HG03520 (cell line): ENCODE data around the gene RS1.

Source experiments
- ATAC-seq: cut with Tn5 transposase; IDR thresholded peaks from one replicate; pipeline ENCODE4 v1.9.1; 2021; ENCODE audit warnings: mild to moderate bottlenecking, moderate library complexity; ENCODE audit not compliant: unreplicated experiment

The RS1 gene

GRCh38 chrX:18674417-18674787 is 2.5 kb upstream of the RS1 start:
- peak; percentile 32 for ATAC-seq

- no peak for ATAC-seq
Observed at GRCh38 chrX:18668071-18668835, 3.7 kb downstream of the RS1 start.

GRCh38 chrX:18666614-18667013 is 5.3 kb downstream of the RS1 start:
- no peak for ATAC-seq

- ATAC-seq = no peak
Observed at GRCh38 chrX:18664947-18665346, 7.0 kb downstream of the RS1 start.

- no peak for ATAC-seq
Observed at GRCh38 chrX:18661273-18661672, 10.6 kb downstream of the RS1 start.

- no peak for ATAC-seq
Observed at GRCh38 chrX:18654875-18655836, 16.8 kb downstream of the RS1 start.

- no peak for ATAC-seq
Observed at GRCh38 chrX:18652636-18653035, 19.3 kb downstream of the RS1 start.

- ATAC-seq = no peak
Observed at GRCh38 chrX:18650662-18651061, 21.2 kb downstream of the RS1 start.

- no peak for ATAC-seq
Observed at GRCh38 chrX:18649498-18649951, 22.4 kb downstream of the RS1 start.

GRCh38 chrX:18647621-18648020 is 24.3 kb downstream of the RS1 start:
- ATAC-seq = no peak

- ATAC-seq = no peak
Observed at GRCh38 chrX:18643853-18644252, 28.1 kb downstream of the RS1 start.

- ATAC-seq = no peak
Observed at GRCh38 chrX:18643243-18643642, 28.7 kb downstream of the RS1 start.

- ATAC-seq = no peak
Observed at GRCh38 chrX:18640686-18641085, 31.2 kb downstream of the RS1 start.

- ATAC-seq = no peak
Observed at GRCh38 chrX:18639280-18639679, 32.6 kb downstream of the RS1 start.

- ATAC-seq = no peak
Observed at GRCh38 chrX:18638398-18638797, 33.5 kb downstream of the RS1 start.

- no peak for ATAC-seq
Observed at GRCh38 chrX:18630934-18631333, 41.0 kb downstream of the RS1 start.

GRCh38 chrX:18624599-18624998 is 47.3 kb downstream of the RS1 start:
- ATAC-seq = no peak

GRCh38 chrX:18620349-18620748 is 51.6 kb downstream of the RS1 start:
- ATAC-seq = no peak

- ATAC-seq = no peak
Observed at GRCh38 chrX:18619288-18619687, 52.6 kb downstream of the RS1 start.

- no peak for ATAC-seq
Observed at GRCh38 chrX:18617407-18617750, 54.5 kb downstream of the RS1 start.

- ATAC-seq = no peak
Observed at GRCh38 chrX:18616688-18617406, 55.1 kb downstream of the RS1 start.
